ENCODE results near the gene UBE2B. TPM values are rescaled to one million over a fixed set of nuclear protein-coding genes. Genes with fewer than 3 reads are reported as not detected.
A peak's percentile ranks its signal among the peaks of the same experiment; 100 is the strongest.

UBE2B gene
- total RNA-seq, 1 donor from 2014 or later: 63.0 TPM

DNA sequence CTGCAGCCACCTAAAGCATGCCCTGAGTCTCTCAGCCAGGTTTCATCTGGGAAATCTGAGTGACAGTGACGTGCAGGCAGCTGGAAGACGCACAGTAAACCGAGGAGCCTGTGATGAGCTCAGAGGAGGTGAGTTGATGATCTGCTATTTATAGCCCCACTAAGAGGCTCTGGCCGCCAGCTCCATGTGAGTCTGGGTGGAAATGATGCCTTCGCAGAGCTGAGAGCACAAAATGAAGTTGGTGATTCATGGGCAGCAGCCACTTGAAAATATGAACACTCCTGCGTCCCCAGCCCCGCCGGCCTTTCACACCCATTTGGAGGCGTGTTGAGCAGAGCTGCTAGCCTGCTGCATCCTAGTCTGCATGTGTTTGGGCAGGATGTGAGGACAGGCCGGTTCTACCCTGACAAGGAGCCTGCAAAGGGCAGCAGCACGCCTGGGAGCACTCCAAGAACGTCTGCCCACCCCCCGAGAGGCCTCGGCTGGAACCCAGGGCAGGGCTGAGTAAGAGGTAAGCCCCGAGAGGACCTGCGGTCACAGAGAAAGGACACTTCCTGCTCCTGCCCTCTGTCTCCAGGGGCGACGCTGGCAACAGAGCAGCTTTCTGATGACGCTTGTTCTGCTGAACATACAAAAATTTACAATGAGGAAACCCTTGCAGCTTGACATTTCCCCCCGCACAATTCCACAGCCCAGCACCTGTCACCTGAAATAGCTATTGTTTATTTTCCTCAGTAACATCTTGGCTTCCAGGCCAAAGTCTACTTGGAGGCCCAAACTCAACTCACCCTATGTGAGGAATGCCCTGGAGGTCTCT is 65.4 kb downstream of the UBE2B start:
- DNase-seq (ENCODE audit: low spot score): peak; percentile 10
- TF ChIP-seq, protein P1, sequence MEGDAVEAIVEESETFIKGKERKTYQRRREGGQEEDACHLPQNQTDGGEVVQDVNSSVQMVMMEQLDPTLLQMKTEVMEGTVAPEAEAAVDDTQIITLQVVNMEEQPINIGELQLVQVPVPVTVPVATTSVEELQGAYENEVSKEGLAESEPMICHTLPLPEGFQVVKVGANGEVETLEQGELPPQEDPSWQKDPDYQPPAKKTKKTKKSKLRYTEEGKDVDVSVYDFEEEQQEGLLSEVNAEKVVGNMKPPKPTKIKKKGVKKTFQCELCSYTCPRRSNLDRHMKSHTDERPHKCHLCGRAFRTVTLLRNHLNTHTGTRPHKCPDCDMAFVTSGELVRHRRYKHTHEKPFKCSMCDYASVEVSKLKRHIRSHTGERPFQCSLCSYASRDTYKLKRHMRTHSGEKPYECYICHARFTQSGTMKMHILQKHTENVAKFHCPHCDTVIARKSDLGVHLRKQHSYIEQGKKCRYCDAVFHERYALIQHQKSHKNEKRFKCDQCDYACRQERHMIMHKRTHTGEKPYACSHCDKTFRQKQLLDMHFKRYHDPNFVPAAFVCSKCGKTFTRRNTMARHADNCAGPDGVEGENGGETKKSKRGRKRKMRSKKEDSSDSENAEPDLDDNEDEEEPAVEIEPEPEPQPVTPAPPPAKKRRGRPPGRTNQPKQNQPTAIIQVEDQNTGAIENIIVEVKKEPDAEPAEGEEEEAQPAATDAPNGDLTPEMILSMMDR (IDR thresholded peaks at IDR 0.05; ENCODE audit: unreplicated experiment): no peak
- Mint-ChIP-seq H3K4me1 (ENCODE audit: unreplicated experiment) (no peaks in the 10 kb centered on the region), H3K27ac (ENCODE audit: unreplicated experiment) (peak overlapping the region; percentile 74), H3K36me3 (ENCODE audit: low read depth, unreplicated experiment) (no peaks in the 10 kb centered on the region), H3K4me3 (ENCODE audit: unreplicated experiment) (no peak overlapping the region), H3K9me3 (ENCODE audit: unreplicated experiment) (no peaks in the 10 kb centered on the region), H3K27me3 (ENCODE audit: unreplicated experiment) (peaks cover 6% of the 10 kb centered on the region)

DNA sequence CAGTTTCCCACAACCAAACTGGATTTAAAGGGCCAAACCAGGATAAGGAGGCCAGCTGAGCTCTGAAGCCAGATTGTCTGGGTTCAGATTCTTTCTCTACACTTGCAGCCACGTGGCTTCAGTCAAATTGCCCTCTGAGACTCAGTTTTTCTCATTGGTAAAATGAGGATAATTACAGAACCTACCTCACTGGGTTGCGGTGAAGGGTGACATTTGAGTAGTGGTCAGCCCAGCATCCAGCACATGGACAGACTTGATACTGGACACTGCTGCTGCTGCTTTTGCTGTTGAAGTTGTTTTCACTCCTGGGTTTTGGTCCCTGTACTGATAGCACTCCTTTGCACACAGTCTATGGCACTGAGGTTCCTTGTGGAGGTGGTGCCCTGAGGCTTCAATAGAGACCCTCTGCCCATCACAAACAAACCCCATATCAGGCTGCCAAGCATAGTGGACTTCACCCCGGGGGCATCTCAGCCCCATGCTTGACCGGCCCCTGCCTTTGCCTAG is 66.0 kb downstream of the UBE2B start:
- DNase-seq (ENCODE audit: low spot score): no peak
- peak overlapping the region; percentile 74 for H3K27ac Mint-ChIP-seq (ENCODE audit: unreplicated experiment)
- no peaks in the 10 kb centered on the region for H3K4me1 Mint-ChIP-seq (ENCODE audit: unreplicated experiment)
- no peaks in the 10 kb centered on the region for H3K36me3 Mint-ChIP-seq (ENCODE audit: low read depth, unreplicated experiment)
- no peaks in the 10 kb centered on the region for H3K9me3 Mint-ChIP-seq (ENCODE audit: unreplicated experiment)
- no peak overlapping the region for H3K4me3 Mint-ChIP-seq (ENCODE audit: unreplicated experiment)
- TF ChIP-seq, protein P1 (IDR thresholded peaks at IDR 0.05; ENCODE audit: unreplicated experiment): no peak
- H3K27me3 Mint-ChIP-seq (ENCODE audit: unreplicated experiment): peaks cover 6% of the 10 kb centered on the region

DNA sequence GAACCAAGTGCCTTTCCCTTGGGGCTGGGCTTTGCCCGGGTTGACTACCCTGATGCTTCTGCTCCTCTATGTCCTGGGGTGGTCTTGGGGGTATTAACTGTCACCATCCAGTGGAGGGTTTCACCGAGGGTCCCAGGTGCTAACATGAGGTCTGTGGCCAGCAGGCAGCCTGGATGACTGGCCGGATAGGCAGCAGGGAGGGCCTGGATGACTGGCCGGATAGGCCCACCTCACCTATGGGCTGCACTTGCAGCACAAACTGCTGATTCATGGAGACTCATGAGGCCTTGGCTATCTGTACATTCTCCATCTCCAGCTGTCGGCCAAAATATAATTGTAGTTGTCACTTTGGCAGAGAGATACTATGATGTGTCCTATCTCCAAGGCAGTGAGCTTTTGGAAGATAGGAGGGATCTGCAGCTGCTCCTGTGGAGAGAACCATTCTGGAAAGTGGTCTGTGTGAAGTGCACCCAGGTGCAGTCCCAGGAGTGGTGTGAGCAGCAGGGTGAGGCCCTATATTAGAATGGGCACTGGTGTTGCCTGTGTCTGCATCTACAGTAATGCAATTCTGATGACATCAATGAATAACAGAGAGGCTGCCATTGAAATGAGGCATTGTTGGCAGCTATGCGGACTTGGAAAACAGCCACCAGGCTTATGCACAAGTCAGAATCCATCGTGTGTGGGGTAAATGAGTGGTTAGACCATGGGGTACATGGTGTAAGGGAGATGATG is 66.6 kb downstream of the UBE2B start:
- no peak for DNase-seq (ENCODE audit: low spot score)
- H3K27ac Mint-ChIP-seq (ENCODE audit: unreplicated experiment): no peak overlapping the region

GRCh38 chr5:134438721-134439123 is 67.4 kb downstream of the UBE2B start:
- Mint-ChIP-seq H3K36me3 (ENCODE audit: low read depth, unreplicated experiment) (no peaks in the 10 kb centered on the region), H3K27ac (ENCODE audit: unreplicated experiment) (no peak overlapping the region), H3K9me3 (ENCODE audit: unreplicated experiment) (no peaks in the 10 kb centered on the region), H3K27me3 (ENCODE audit: unreplicated experiment) (peaks cover 4% of the 10 kb centered on the region), H3K4me3 (ENCODE audit: unreplicated experiment) (no peak overlapping the region), H3K4me1 (ENCODE audit: unreplicated experiment) (no peaks in the 10 kb centered on the region)
- DNase-seq (ENCODE audit: low spot score): no peak
- TF ChIP-seq, protein P1 (IDR thresholded peaks at IDR 0.05; ENCODE audit: unreplicated experiment): no peak

More for the DNA sequence above, 66.6 kb downstream of the UBE2B start:
- no peaks in the 10 kb centered on the region for H3K4me1 Mint-ChIP-seq (ENCODE audit: unreplicated experiment)
- peaks cover 6% of the 10 kb centered on the region for H3K27me3 Mint-ChIP-seq (ENCODE audit: unreplicated experiment)
- H3K4me3 Mint-ChIP-seq (ENCODE audit: unreplicated experiment): no peak overlapping the region
- no peaks in the 10 kb centered on the region for H3K36me3 Mint-ChIP-seq (ENCODE audit: low read depth, unreplicated experiment)
- H3K9me3 Mint-ChIP-seq (ENCODE audit: unreplicated experiment): no peaks in the 10 kb centered on the region
- TF ChIP-seq, protein P1 (IDR thresholded peaks at IDR 0.05; ENCODE audit: unreplicated experiment): no peak

Measured in endothelial cell (in vitro differentiated cells).